Measurements from ENCODE around the gene IGF2BP2.

Gene IGF2BP2

GRCh38 chr3:185741586-185741985, 83.3 kb downstream of the IGF2BP2 start:
- H4K20me1 ChIP-seq (ENCODE audit: insufficient read depth), result no peaks in the 10 kb centered on the region
- H3K4me1 ChIP-seq (ENCODE audit: low read depth, poor library complexity, severe bottlenecking), result no peaks in the 10 kb centered on the region
- no peaks in the 10 kb centered on the region for H3K27me3 ChIP-seq (ENCODE audit: insufficient read depth, low read depth)
- no peaks in the 10 kb centered on the region for H3K36me3 ChIP-seq (ENCODE audit: insufficient read depth)
- no peak for TF ChIP-seq CTCF (conservative IDR thresholded peaks at IDR 0.05; ENCODE audit: low read depth, low read length)
- no peak overlapping the region for H2AFZ ChIP-seq (ENCODE audit: low read depth)
- H3K9ac ChIP-seq, result no peak overlapping the region
- H3K79me2 ChIP-seq (ENCODE audit: insufficient read depth, low read depth), result no peaks in the 10 kb centered on the region; the same call in 1 of the 2 replicates
- no peak overlapping the region for H3K4me3 ChIP-seq (IDR thresholded peaks at IDR 0.05; ENCODE audit: insufficient read depth, low read depth, low read length)
- H3K27ac ChIP-seq, result no peak overlapping the region
- H3K4me2 ChIP-seq, result no peak overlapping the region

GRCh38 chr3:185740133-185740532, 84.7 kb downstream of the IGF2BP2 start:
- Histone ChIP-seq H3K27me3 (ENCODE audit: insufficient read depth, low read depth) (no peaks in the 10 kb centered on the region), H3K4me3 (IDR thresholded peaks at IDR 0.05; ENCODE audit: insufficient read depth, low read depth, low read length) (no peak overlapping the region), H3K79me2 (ENCODE audit: insufficient read depth, low read depth) (no peaks in the 10 kb centered on the region; the same call in 1 of the 2 replicates), H2AFZ (ENCODE audit: low read depth) (no peak overlapping the region), H3K4me1 (ENCODE audit: low read depth, poor library complexity, severe bottlenecking) (no peaks in the 10 kb centered on the region), H3K36me3 (ENCODE audit: insufficient read depth) (no peaks in the 10 kb centered on the region), H4K20me1 (ENCODE audit: insufficient read depth) (no peaks in the 10 kb centered on the region), H3K4me2 (no peak overlapping the region), H3K27ac (no peak overlapping the region), H3K9ac (no peak overlapping the region)
- no peak for TF ChIP-seq CTCF (conservative IDR thresholded peaks at IDR 0.05; ENCODE audit: low read depth, low read length)

GRCh38 chr3:185739264-185739701, 85.6 kb downstream of the IGF2BP2 start:
- Histone ChIP-seq H3K4me1 (ENCODE audit: low read depth, poor library complexity, severe bottlenecking) (no peaks in the 10 kb centered on the region), H3K4me3 (IDR thresholded peaks at IDR 0.05; ENCODE audit: insufficient read depth, low read depth, low read length) (no peak overlapping the region), H3K36me3 (ENCODE audit: insufficient read depth) (no peaks in the 10 kb centered on the region), H3K79me2 (ENCODE audit: insufficient read depth, low read depth) (no peaks in the 10 kb centered on the region; the same call in 1 of the 2 replicates), H3K27me3 (ENCODE audit: insufficient read depth, low read depth) (no peaks in the 10 kb centered on the region), H3K27ac (no peak overlapping the region), H3K4me2 (no peak overlapping the region), H2AFZ (ENCODE audit: low read depth) (no peak overlapping the region), H3K9ac (no peak overlapping the region), H4K20me1 (ENCODE audit: insufficient read depth) (no peaks in the 10 kb centered on the region)
- no peak for TF ChIP-seq CTCF (conservative IDR thresholded peaks at IDR 0.05; ENCODE audit: low read depth, low read length)

GRCh38 chr3:185737740-185738680, 86.8 kb downstream of the IGF2BP2 start:
- no peak for TF ChIP-seq CTCF (conservative IDR thresholded peaks at IDR 0.05; ENCODE audit: low read depth, low read length)
- Histone ChIP-seq H3K4me2 (no peak overlapping the region), H3K27ac (no peak overlapping the region)

More at GRCh38 chr3:185737740-185738680, 86.8 kb downstream of the IGF2BP2 start:
- Histone ChIP-seq H4K20me1 (ENCODE audit: insufficient read depth) (no peaks in the 10 kb centered on the region), H3K9ac (no peak overlapping the region), H3K4me1 (ENCODE audit: low read depth, poor library complexity, severe bottlenecking) (peaks cover 3% of the 10 kb centered on the region), H3K79me2 (ENCODE audit: insufficient read depth, low read depth) (no peaks in the 10 kb centered on the region; the same call in 1 of the 2 replicates), H2AFZ (ENCODE audit: low read depth) (no peak overlapping the region), H3K36me3 (ENCODE audit: insufficient read depth) (no peaks in the 10 kb centered on the region), H3K4me3 (IDR thresholded peaks at IDR 0.05; ENCODE audit: insufficient read depth, low read depth, low read length) (no peak overlapping the region), H3K27me3 (ENCODE audit: insufficient read depth, low read depth) (no peaks in the 10 kb centered on the region)
